ENCODE results near the gene SDHAF4.

The SDHAF4 gene

DNA sequence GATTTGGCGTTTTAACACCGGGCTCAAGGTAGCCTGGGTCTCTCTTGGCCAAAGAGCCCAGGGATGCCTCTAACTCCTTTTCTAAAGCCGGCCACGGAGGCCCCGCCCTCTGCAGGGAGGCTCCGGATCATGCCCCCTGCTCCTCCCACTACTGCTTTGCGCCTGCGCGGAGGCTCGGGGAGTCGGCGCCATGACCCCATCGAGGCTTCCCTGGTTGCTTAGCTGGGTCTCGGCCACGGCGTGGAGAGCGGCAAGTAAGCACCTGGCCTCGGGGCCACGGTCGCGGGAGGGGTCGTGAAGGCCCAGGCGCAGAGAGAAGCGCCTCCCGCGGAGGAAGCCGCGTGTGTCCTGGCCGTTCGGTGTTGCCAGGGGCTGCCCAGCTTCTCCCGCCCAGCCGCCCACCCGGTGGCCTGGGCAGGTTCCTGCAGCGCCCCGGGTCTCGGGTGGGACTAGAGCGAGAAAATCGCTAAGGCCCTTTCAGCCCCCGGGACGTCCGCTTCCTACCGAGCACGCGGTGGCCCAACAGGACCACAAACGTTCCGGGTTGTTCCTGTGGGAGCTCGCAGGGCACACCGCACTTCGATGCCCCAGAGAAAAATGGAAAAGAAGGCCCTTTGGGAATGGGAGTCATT is at the start of gene SDHAF4:
SDHAF4 (plus strand) TSS at position 180 of the 632 bp plus-strand sequence; CDS start at position 191, 11 bp downstream.
- TF ChIP-seq, protein P1, sequence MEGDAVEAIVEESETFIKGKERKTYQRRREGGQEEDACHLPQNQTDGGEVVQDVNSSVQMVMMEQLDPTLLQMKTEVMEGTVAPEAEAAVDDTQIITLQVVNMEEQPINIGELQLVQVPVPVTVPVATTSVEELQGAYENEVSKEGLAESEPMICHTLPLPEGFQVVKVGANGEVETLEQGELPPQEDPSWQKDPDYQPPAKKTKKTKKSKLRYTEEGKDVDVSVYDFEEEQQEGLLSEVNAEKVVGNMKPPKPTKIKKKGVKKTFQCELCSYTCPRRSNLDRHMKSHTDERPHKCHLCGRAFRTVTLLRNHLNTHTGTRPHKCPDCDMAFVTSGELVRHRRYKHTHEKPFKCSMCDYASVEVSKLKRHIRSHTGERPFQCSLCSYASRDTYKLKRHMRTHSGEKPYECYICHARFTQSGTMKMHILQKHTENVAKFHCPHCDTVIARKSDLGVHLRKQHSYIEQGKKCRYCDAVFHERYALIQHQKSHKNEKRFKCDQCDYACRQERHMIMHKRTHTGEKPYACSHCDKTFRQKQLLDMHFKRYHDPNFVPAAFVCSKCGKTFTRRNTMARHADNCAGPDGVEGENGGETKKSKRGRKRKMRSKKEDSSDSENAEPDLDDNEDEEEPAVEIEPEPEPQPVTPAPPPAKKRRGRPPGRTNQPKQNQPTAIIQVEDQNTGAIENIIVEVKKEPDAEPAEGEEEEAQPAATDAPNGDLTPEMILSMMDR (IDR thresholded peaks at IDR 0.05), result no peak
- Histone ChIP-seq H3K4me1 (ENCODE audit: control insufficient read depth in 1 of 2, insufficient read depth in 1 of 2, low read depth in 1 of 2, low read length in 1 of 2) (peaks cover 7 to 17% of the 10 kb centered on the region in 2 experiments), H3K9me3 (no peaks in the 10 kb centered on the region), H3K4me3 (ENCODE audit: low read depth in 1 of 2, low read length in 1 of 2) (peak within 1 kb of the TSS; percentile 86 to 92), H3K36me3 (no peaks in the 10 kb centered on the region), H3K27me3 (no peaks in the 10 kb centered on the region), H3K27ac (peak within 1 kb of the TSS; percentile 72)

DNA sequence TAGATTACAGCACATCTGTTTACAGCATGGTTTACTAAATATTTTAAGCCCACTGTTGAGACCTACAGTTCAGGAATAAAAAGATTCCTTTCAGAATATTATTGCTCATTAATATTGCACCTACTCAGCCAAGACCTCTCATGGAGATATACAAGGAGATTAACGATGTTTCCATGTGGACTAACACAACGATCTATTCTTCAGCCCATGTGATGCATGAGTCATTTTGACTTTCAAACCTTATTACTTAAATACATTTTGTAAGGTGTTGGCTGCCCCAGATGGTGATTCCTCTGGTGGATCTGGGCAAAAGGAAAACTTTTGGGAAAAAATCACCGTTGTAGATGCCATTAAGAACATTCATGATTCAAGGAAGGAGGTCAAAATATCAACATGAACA is 48.0 kb upstream of the SDHAF4 start:
- no peak overlapping the region for H3K4me3 ChIP-seq (ENCODE audit: low read depth in 1 of 2, low read length in 1 of 2)
- H3K9me3 ChIP-seq, result no peaks in the 10 kb centered on the region
- no peak overlapping the region for H3K27ac ChIP-seq
- TF ChIP-seq, protein P1 (IDR thresholded peaks at IDR 0.05), result no peak
- no peaks in the 10 kb centered on the region for H3K27me3 ChIP-seq
- no peaks in the 10 kb centered on the region for H3K4me1 ChIP-seq (ENCODE audit: control insufficient read depth in 1 of 2, insufficient read depth in 1 of 2, low read depth in 1 of 2, low read length in 1 of 2)
- no peaks in the 10 kb centered on the region for H3K36me3 ChIP-seq

- Histone ChIP-seq H3K27ac (no peak overlapping the region), H3K4me3 (ENCODE audit: low read depth in 1 of 2, low read length in 1 of 2) (no peak overlapping the region), H3K4me1 (ENCODE audit: control insufficient read depth in 1 of 2, insufficient read depth in 1 of 2, low read depth in 1 of 2, low read length in 1 of 2) (no peaks in the 10 kb centered on the region), H3K36me3 (no peaks in the 10 kb centered on the region), H3K9me3 (no peaks in the 10 kb centered on the region), H3K27me3 (no peaks in the 10 kb centered on the region)
- TF ChIP-seq, protein P1 (IDR thresholded peaks at IDR 0.05), result no peak
Observed at GRCh38 chr6:70520575-70520974, 46.2 kb upstream of the SDHAF4 start.

DNA sequence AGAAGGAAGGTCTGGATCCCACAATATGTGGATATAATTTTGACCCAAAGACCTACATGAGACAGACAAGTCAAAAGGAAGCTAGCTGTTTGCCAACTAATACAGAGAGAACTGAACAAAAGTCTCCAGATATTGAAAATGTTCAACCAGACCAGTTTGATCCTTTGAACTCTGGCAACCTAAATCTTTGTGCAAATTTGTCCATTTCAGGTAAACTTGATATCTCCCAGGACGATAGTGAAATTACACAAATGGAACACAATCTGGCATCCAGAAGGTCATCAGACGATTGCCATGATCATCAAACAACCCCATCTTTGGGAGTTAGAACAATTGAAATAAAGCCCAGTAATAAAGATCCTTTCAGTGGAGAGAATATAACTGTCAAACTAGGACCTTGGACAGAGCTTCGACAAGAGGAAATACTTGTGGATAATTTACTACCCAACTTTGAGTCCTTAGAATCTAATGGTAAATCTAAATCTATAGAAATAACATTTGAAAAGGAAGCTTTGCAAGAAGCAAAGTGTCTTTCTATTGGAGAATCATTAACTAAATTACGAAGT is 41.9 kb upstream of the SDHAF4 start:
- TF ChIP-seq, protein P1 (IDR thresholded peaks at IDR 0.05), result no peak
- Histone ChIP-seq H3K4me1 (ENCODE audit: control insufficient read depth in 1 of 2, insufficient read depth in 1 of 2, low read depth in 1 of 2, low read length in 1 of 2) (no peaks in the 10 kb centered on the region), H3K9me3 (no peaks in the 10 kb centered on the region), H3K4me3 (ENCODE audit: low read depth in 1 of 2, low read length in 1 of 2) (no peak overlapping the region), H3K27me3 (no peaks in the 10 kb centered on the region), H3K27ac (no peak overlapping the region), H3K36me3 (no peaks in the 10 kb centered on the region)

DNA sequence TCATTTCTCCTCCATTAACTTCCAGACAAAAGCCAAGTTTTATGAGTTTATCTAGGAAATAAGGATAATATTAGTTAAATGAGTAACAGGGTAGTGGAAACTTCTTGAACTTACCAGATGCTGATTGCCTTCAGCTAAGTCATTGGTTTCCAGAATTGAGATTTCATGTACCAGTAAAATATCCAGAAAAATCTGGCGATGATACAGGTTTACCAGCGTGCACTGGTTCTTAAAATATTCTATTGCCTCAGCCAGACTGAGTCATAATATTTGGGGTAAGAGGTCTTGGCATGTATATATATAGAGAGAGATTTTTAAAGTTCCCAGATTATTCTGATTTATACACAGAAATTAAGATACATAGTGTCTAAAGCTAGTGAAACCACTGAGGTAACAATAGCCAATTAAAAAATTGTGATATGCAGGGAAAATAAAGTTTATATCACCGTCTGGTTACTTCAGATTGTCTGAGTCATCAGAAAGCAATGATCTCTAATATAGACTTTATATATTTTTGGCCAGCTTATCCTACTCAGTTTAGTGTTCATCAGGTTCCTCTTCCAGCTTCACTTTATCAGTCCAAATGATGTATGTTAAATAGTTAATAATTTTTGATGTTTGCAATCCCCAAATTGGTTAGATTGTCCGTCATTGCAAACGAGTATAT is 39.5 kb upstream of the SDHAF4 start:
- TF ChIP-seq, protein P1 (IDR thresholded peaks at IDR 0.05), result no peak
- H3K36me3 ChIP-seq, result no peaks in the 10 kb centered on the region
- no peak overlapping the region for H3K4me3 ChIP-seq (ENCODE audit: low read depth in 1 of 2, low read length in 1 of 2)
- H3K27ac ChIP-seq, result no peak overlapping the region
- H3K27me3 ChIP-seq, result no peaks in the 10 kb centered on the region
- H3K4me1 ChIP-seq (ENCODE audit: control insufficient read depth in 1 of 2, insufficient read depth in 1 of 2, low read depth in 1 of 2, low read length in 1 of 2), result no peaks in the 10 kb centered on the region
- H3K9me3 ChIP-seq, result no peaks in the 10 kb centered on the region

All from neutrophil (primary cell).